IPS-18c (cell line): Measurements from ENCODE around the gene MEA1.
A peak's percentile ranks its signal among the peaks of the same experiment; 100 is the strongest.
"Not testable (repeated sequence)": the region's sequence is repeated elsewhere in the genome, so short reads cannot be mapped to it uniquely, and the experiment has no call there.

Source experiments
- H3K4me3 ChIP-seq: 2 replicates; pipeline ENCODE4 v1.7.0; 2013; ENCODE audit warnings: low read depth, mild to moderate bottlenecking, low read length, moderate library complexity; ENCODE audit not compliant: insufficient read depth
- H3K9me3 ChIP-seq: one replicate; pipeline ENCODE4 v1.6.1; 2013; ENCODE audit warnings: mild to moderate bottlenecking, low read length, moderate library complexity; ENCODE audit not compliant: control insufficient read depth, insufficient read depth

Gene MEA1

DNA sequence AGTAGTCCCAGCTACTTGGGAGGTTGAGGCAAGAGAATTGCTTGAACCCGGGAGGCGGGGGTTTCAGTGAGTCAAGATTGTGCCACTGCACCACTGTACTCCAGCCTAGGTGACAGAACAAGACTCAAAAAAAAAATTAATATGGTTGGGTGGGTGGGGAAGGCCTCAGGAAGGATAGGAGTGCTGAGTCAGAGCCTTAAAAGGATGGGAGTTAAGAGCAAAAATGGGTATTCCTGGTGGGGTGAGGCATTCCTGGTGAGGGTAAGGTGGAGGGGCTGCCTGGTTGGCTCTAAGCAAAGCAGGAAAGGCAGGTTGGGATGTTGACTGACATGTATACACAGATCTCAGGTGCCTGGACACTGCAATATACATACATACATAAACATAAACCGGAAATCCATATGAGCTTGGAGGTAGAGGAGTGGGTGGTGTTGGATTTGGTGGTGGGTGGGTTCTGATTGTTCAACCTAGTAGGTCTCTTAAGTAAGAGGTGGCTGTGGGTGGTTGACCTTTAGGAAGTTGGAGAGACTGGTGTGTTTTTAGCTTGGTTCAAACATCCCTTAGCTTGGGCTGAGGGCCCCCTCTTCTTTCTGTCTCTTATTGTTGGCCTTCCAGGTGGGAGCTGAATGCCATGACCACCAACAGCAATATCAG is 6.4 kb upstream of the MEA1 start:
- Histone ChIP-seq H3K4me3 (no peak overlapping the region), H3K9me3 (no peaks in the 10 kb centered on the region)

- no peak overlapping the region for H3K4me3 ChIP-seq
- H3K9me3 ChIP-seq: no peaks in the 10 kb centered on the region
These were observed 5.4 kb upstream of the MEA1 start for GRCh38 chr6:43019152-43019551.

DNA sequence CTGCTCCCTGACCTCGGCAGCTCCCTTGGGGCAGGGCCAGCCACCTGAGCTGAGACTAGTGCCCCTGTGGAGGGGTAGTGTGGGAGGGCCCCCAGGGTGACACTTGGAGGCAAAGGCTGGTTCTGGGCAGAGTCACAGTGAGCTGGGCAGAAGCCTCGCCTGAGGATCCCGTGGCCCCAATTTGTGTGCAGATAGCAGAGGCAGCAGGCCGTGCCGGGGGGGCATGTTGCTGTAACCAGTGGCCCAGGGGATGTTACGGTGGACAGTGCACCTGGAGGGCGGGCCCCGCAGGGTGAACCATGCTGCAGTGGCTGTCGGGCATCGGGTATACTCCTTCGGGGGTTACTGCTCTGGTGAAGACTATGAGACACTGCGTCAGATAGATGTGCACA is 3.2 kb upstream of the MEA1 start:
- Histone ChIP-seq H3K9me3 (no peaks in the 10 kb centered on the region), H3K4me3 (no peak overlapping the region)

DNA sequence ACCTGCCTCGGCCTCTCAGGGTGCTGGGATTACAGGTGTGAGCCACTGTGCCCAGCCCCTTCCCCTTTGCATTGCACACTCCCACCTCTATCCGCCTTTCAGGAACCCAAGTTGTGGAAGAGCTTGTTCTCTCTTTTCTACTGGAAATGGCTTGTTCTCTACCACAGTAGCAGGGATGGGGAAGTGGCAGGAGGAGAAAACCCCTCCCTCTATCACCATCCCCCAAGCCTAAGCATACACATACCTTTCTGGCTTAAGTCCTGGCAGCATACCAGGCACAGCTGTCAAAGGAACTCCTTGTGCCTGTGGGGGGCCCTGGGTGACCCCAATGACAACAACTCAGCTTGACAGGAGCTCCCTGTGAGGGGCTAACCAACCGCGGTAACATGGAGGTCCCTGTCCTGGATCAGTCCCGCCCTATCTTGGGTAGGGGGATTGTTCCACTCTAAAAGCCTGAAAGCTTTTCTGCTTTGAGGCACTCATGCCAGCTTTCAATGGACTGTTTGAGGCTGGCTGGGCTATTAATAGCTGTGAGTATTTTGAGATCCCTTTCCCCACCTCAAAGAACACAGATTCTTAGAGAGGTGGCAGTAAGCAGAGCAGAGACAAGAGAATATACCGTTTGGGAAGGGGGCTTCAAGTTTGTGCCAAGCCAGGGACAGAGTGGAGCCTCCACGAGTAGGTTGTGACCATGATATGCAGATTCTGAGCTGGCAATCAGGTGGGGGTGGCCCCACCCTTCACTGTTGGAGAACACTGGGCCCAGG is 2.6 kb upstream of the MEA1 start:
- H3K9me3 ChIP-seq: no peaks in the 10 kb centered on the region
- H3K4me3 ChIP-seq: no peak overlapping the region

GRCh38 chr6:43014434-43014909 is 726 bp upstream of the MEA1 start:
- peak overlapping the region; percentile 71 for H3K4me3 ChIP-seq
- H3K9me3 ChIP-seq: no peaks in the 10 kb centered on the region

DNA sequence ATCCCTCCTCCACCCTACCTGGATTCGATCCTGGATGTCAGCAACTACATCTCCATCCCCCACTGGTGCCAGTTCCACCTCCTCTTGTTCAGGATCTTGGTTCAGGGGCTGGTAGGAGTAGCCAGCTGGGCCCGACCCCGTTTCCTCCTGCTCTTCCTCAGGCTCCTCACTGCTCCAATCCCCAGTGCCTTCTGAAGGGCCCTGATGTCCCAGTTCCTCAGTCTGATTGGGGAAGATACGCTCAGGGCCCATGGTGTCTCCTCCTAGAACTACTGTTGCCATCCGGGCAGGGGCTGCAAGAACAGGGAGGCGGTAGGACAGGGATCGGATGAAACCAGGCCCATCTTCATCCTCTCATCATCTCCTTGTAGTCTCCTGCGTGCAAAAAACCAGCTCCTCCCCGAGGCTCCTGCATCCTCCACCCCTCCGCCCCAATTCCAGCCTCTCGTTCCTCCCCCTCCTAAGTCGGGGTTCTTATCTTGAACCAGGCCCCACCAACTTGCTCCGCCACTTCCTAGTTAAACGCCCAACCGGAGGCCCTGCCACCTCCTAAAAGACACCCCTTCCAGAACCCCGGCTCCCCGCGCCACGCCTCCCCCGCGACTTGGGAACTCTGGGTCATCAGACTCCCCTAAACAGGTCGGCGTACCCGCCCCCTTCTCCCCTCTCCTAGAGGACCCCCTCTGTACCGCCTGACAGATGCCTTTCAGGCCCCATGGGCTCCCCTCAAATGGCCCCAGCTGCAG is 476 bp downstream of the MEA1 start:
- Histone ChIP-seq H3K9me3 (no peaks in the 10 kb centered on the region), H3K4me3 (peak overlapping the region; percentile 70)

GRCh38 chr6:43012364-43012763 is 1.4 kb downstream of the MEA1 start:
- H3K9me3 ChIP-seq: no peaks in the 10 kb centered on the region
- no peak overlapping the region; the same call in 1 of the 2 replicates for H3K4me3 ChIP-seq

GRCh38 chr6:43011207-43011606 is 2.5 kb downstream of the MEA1 start:
- Histone ChIP-seq H3K9me3 (no peaks in the 10 kb centered on the region), H3K4me3 (no peak overlapping the region)

GRCh38 chr6:43009124-43009523 is 4.6 kb downstream of the MEA1 start:
- Histone ChIP-seq H3K4me3 (no peak overlapping the region), H3K9me3 (no peaks in the 10 kb centered on the region)

GRCh38 chr6:43007126-43007525 is 6.6 kb downstream of the MEA1 start:
- H3K4me3 ChIP-seq: no peak overlapping the region
- peaks cover 2% of the 10 kb centered on the region for H3K9me3 ChIP-seq

GRCh38 chr6:43006251-43006650 is 7.5 kb downstream of the MEA1 start:
- H3K4me3 ChIP-seq: no peak overlapping the region
- peaks cover 2% of the 10 kb centered on the region for H3K9me3 ChIP-seq

GRCh38 chr6:43005844-43006243 is 7.9 kb downstream of the MEA1 start:
- H3K9me3 ChIP-seq: peaks cover 2% of the 10 kb centered on the region
- H3K4me3 ChIP-seq: no peak overlapping the region

- Histone ChIP-seq H3K4me3 (no peak overlapping the region), H3K9me3 (peaks cover 2% of the 10 kb centered on the region)
These were observed 11.9 kb downstream of the MEA1 start for GRCh38 chr6:43001843-43002242.

DNA sequence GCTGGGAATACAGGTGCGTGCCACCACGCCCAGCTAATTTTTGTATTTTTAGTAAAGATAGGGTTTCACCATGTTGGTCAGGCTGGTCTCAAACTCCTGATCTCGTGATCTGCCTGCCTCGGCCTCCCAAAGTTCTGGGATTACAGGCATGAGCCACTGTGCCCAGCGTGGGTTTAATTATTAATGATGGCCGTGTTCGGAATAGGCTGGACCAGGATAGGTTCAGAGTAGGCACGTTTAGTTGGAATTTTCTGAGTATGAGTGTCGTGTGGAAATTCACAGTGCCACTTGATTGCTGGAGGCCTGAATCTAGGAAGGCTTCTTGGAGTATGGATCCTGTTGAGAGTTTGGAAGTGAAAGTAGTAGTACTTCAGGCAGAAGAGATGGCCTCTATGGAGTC is 15.5 kb downstream of the MEA1 start:
- H3K9me3 ChIP-seq, H3K4me3 ChIP-seq: not testable (repeated sequence)

GRCh38 chr6:42996513-42996912 is 17.2 kb downstream of the MEA1 start:
- no peak overlapping the region for H3K4me3 ChIP-seq

GRCh38 chr6:42993445-42993844 is 20.3 kb downstream of the MEA1 start:
- H3K9me3 ChIP-seq: no peaks in the 10 kb centered on the region
- H3K4me3 ChIP-seq: no peak overlapping the region

More at GRCh38 chr6:42996513-42996912, 17.2 kb downstream of the MEA1 start:
- H3K9me3 ChIP-seq: no peaks in the 10 kb centered on the region

DNA sequence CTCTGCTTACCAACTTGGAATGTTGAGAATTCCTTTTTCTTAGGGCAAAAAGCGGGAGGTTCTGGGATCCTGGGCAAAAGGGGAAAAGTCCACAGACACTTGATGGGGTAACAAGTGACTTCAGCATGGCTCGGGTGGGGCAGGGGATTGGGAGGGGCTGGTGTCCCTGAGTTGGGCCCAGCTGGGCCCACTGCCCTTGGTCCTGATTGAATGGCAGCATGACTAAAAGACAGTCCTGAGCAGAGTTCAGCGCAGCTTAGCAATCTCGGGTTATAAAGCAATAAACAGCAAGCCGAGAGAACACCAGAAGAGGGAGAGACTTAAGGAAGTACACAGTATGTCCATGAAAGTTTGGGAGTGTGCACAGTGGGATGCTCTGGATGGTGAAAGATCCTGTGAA is 23.8 kb downstream of the MEA1 start:
- no peaks in the 10 kb centered on the region for H3K9me3 ChIP-seq
- no peak overlapping the region for H3K4me3 ChIP-seq

DNA sequence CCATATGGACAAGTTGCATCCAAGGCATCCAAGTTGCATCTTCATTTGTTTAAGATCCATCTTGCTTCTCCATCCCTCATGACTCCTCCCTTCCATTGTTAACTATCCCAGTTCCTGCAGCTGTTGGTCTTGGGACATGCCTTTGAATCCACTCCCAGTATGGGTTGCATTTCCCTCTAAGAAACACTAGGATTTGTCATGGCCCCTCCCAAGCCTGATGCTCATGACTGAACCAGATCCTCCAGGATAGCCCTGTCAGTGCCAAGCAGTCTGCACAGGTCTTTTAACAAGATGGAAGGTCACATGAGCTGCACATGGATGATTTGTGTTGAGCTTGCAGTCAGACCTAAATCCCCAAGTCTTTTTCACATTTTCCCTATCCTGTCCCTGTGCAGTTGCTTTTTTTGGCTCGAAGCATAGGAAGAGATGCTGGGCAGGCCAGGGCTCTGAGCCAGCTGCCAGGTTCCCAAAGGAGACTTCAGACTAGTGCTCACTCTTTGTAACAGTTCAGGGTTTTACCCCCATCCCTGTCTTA is 25.2 kb downstream of the MEA1 start:
- no peak overlapping the region for H3K4me3 ChIP-seq

More for the DNA sequence above, 25.2 kb downstream of the MEA1 start:
- H3K9me3 ChIP-seq: no peaks in the 10 kb centered on the region
